Measurements from ENCODE around the gene TAF4. TPM values are rescaled to one million over a fixed set of nuclear protein-coding genes. Genes with fewer than 3 reads are reported as not detected.
A peak's percentile ranks its signal among the peaks of the same experiment; 100 is the strongest.

TAF4 gene
- total RNA-seq, 4 donors from 2014 or later = 8.0 to 24.9 (median 13.9) TPM

- DNase-seq (peak in 1 of 2 donors; percentile 1), ATAC-seq (no peak)
- in situ Hi-C loops (cut with MboI; ENCODE audit: low sequenced_read_pairs in 4 of 4) (no loop called here), intact Hi-C loops (cut with DNase I; ENCODE audit: low total_unique reads) (no loop called here)
- Histone ChIP-seq H3K27ac (no peak overlapping the region), H3K36me3 (no peaks in the 10 kb centered on the region), H3K27me3 (peaks cover 10 to 19% (median 15%) of the 10 kb centered on the region in 3 donors), H3K4me1 (no peaks in the 10 kb centered on the region), H3K9me3 (no peaks in the 10 kb centered on the region), H3K4me3 (no peak overlapping the region)
- TF ChIP-seq CTCF (IDR thresholded peaks at IDR 0.05 in 4 of 5, conservative IDR thresholded peaks at IDR 0.05 in 1 of 5) (no peak), POLR2A (IDR thresholded peaks at IDR 0.05) (no peak)
Observed at GRCh38 chr20:61963885-61964674, 101.6 kb downstream of the TAF4 start.

GRCh38 chr20:61963149-61963548 is 102.5 kb downstream of the TAF4 start:
- in situ Hi-C loops (cut with MboI; ENCODE audit: low sequenced_read_pairs in 4 of 4) (no loop called here), intact Hi-C loops (cut with DNase I; ENCODE audit: low total_unique reads) (no loop called here)
- ATAC-seq (no peak), DNase-seq (peak in 1 of 2 donors; percentile 6)
- Histone ChIP-seq H3K36me3 (no peaks in the 10 kb centered on the region), H3K9me3 (no peaks in the 10 kb centered on the region), H3K27me3 (peaks cover 10 to 19% (median 15%) of the 10 kb centered on the region in 3 donors), H3K27ac (no peak overlapping the region), H3K4me1 (no peaks in the 10 kb centered on the region), H3K4me3 (no peak overlapping the region)
- TF ChIP-seq CTCF (IDR thresholded peaks at IDR 0.05 in 4 of 5, conservative IDR thresholded peaks at IDR 0.05 in 1 of 5) = no peak
- TF ChIP-seq POLR2A (IDR thresholded peaks at IDR 0.05) = no peak

DNA sequence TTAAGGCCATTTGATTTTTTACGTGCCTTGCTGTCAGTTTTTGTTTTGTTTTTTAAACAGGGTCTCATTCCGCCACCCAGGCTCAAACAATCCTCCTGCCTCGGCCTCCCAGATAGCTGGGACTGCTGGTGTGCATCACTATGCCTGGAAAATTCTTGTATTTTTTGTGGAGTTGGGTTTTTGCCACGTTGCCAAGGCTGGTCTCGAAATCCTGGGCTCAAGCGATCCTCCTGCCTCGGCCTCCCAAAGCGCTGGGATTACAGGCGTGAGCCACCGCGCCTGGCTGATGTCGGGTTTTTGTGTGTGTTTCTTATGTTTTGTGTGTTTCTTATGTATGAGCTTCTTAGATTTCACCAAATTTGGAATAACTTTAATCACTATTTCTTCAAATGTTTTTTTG is 104.8 kb downstream of the TAF4 start:
- intact Hi-C loops (cut with DNase I; ENCODE audit: low total_unique reads) = no loop called here
- Histone ChIP-seq H3K36me3 (no peaks in the 10 kb centered on the region), H3K27ac (no peak overlapping the region), H3K4me3 (no peak overlapping the region), H3K9me3 (no peaks in the 10 kb centered on the region), H3K27me3 (peaks cover 10 to 13% (median 12%) of the 10 kb centered on the region in 3 donors), H3K4me1 (no peaks in the 10 kb centered on the region)
- no peak for TF ChIP-seq POLR2A (IDR thresholded peaks at IDR 0.05)
- no peak for TF ChIP-seq CTCF (IDR thresholded peaks at IDR 0.05 in 4 of 5, conservative IDR thresholded peaks at IDR 0.05 in 1 of 5)
- no peak for ATAC-seq
- peak in 1 of 2 donors; percentile 2 for DNase-seq
- in situ Hi-C loops (cut with MboI; ENCODE audit: low sequenced_read_pairs in 4 of 4) = no loop called here

DNA sequence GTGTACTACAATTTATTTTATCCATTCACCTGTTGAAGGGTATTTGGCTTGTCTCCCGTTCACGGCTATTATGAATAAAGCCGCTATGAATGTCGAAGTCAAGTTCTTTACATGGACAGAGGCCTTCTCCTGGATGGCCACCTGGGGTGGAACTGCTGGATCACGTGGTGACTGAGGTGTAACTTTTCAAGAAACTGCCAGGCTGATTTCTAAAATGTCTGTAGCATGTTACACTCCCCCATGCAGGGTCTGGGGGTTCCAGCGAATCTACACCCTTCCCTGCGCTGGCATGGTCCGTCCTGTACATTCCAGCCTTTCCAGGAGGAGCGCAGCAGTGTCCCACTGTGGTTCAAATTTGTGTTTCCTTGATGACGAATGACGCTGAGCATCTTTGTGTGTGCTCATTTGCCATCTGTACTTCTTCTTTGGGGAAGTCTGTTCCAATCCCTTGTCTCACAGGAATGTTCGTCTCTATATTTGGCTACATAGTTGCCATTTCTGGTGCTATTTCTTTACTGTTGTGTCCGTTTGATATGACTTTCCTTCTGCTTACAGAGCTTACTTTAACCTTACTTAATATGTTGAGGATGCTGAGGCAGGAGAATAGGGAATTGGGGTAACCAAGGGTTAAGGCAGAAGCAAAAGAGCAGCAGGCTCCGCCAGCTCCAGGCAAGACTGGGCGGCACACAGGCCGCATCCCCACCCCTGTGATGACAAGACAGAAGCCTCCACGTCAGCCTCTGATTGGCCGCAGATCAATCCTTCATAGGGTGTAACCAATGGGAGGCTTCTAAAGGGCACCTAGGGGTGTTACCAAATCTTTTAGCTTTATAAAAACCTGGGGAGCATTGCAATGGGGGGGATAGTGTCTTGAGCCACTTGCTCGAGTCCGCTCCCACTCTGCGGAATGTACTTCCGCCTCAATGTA is 106.6 kb downstream of the TAF4 start:
- no peak overlapping the region for H3K27ac ChIP-seq
- TF ChIP-seq CTCF (IDR thresholded peaks at IDR 0.05 in 4 of 5, conservative IDR thresholded peaks at IDR 0.05 in 1 of 5) (no peak), POLR2A (IDR thresholded peaks at IDR 0.05) (no peak)
- ATAC-seq (no peak), DNase-seq (peak in 1 of 2 donors; percentile 5)
- H3K4me1 ChIP-seq = no peaks in the 10 kb centered on the region
- H3K36me3 ChIP-seq = no peaks in the 10 kb centered on the region
- no peaks in the 10 kb centered on the region for H3K9me3 ChIP-seq
- H3K27me3 ChIP-seq = no peaks in the 10 kb centered on the region
- in situ Hi-C loops (cut with MboI; ENCODE audit: low sequenced_read_pairs in 4 of 4) = no loop called here
- no peak overlapping the region for H3K4me3 ChIP-seq
- intact Hi-C loops (cut with DNase I; ENCODE audit: low total_unique reads) = no loop called here

Data from gastrocnemius medialis (tissue), 4 donors.